Nephron progenitor cell (in vitro differentiated cells): ENCODE data around the gene NTN1.
A peak's percentile ranks its signal among the peaks of the same experiment; 100 is the strongest.

Source experiments
- DNase-seq: peaks from one replicate; pipeline ENCODE4 v3.0.0; 2021
- H3K27ac Mint-ChIP-seq: 2 replicates; pipeline ENCODE4 v1.8.0; 2021; ENCODE audit warnings: mild to moderate bottlenecking, moderate library complexity, mixed read lengths
- H3K27me3 Mint-ChIP-seq: 2 replicates; pipeline ENCODE4 v1.8.0; 2021; ENCODE audit warnings: mild to moderate bottlenecking, low read depth, mixed read lengths; ENCODE audit not compliant: poor library complexity
- H3K36me3 Mint-ChIP-seq: 2 replicates; pipeline ENCODE4 v1.8.0; 2021; ENCODE audit warnings: low read depth, mixed read lengths
- H3K4me1 Mint-ChIP-seq: 2 replicates; pipeline ENCODE4 v1.8.0; 2021; ENCODE audit warnings: mixed read lengths
- H3K4me3 Mint-ChIP-seq: 2 replicates; pipeline ENCODE4 v1.8.0; 2021; ENCODE audit warnings: mild to moderate bottlenecking, moderate library complexity, mixed read lengths
- H3K9me3 Mint-ChIP-seq: 2 replicates; pipeline ENCODE4 v1.8.0; 2021; ENCODE audit warnings: mild to moderate bottlenecking, moderate library complexity, mixed read lengths
- CTCF ChIP-seq: fragments of 200-600 bp; sonication (generic); IDR thresholded peaks from 2 replicates; pipeline ENCODE4 v1.5.0; 2021; ENCODE audit warnings: antibody characterized with exemption

The NTN1 gene

GRCh38 chr17:9169116-9169515 lies 147.8 kb downstream of the NTN1 start:
- peaks cover 73% of the 10 kb centered on the region for H3K36me3 Mint-ChIP-seq
- TF ChIP-seq CTCF = no peak
- no peaks in the 10 kb centered on the region for H3K27me3 Mint-ChIP-seq
- H3K9me3 Mint-ChIP-seq = peaks cover 17% of the 10 kb centered on the region
- peaks cover 18% of the 10 kb centered on the region for H3K4me1 Mint-ChIP-seq
- no peak overlapping the region for H3K4me3 Mint-ChIP-seq
- no peak overlapping the region for H3K27ac Mint-ChIP-seq
- DNase-seq = no peak

GRCh38 chr17:9170336-9170735 lies 149.0 kb downstream of the NTN1 start:
- peaks cover 21% of the 10 kb centered on the region for H3K9me3 Mint-ChIP-seq
- no peak overlapping the region for H3K27ac Mint-ChIP-seq
- TF ChIP-seq CTCF = no peak
- no peak overlapping the region for H3K4me3 Mint-ChIP-seq
- H3K27me3 Mint-ChIP-seq = no peaks in the 10 kb centered on the region
- DNase-seq = no peak
- H3K4me1 Mint-ChIP-seq = peaks cover 18% of the 10 kb centered on the region
- H3K36me3 Mint-ChIP-seq = peaks cover 69% of the 10 kb centered on the region

GRCh38 chr17:9170853-9171252 lies 149.5 kb downstream of the NTN1 start:
- no peak for TF ChIP-seq CTCF
- Mint-ChIP-seq H3K4me1 (peaks cover 22% of the 10 kb centered on the region), H3K27me3 (no peaks in the 10 kb centered on the region), H3K36me3 (peaks cover 69% of the 10 kb centered on the region), H3K9me3 (peaks cover 21% of the 10 kb centered on the region), H3K4me3 (no peak overlapping the region), H3K27ac (peak overlapping the region; percentile 68)
- DNase-seq = no peak

- TF ChIP-seq CTCF = no peak
- Mint-ChIP-seq H3K27ac (no peak overlapping the region), H3K27me3 (no peaks in the 10 kb centered on the region), H3K36me3 (peaks cover 55% of the 10 kb centered on the region), H3K4me3 (no peak overlapping the region), H3K9me3 (peaks cover 11% of the 10 kb centered on the region), H3K4me1 (peaks cover 43% of the 10 kb centered on the region)
- DNase-seq = no peak
These were observed 152.2 kb downstream of the NTN1 start for GRCh38 chr17:9173386-9173983.

- H3K36me3 Mint-ChIP-seq = peaks cover 55% of the 10 kb centered on the region
- H3K4me1 Mint-ChIP-seq = peaks cover 52% of the 10 kb centered on the region
- no peak overlapping the region for H3K4me3 Mint-ChIP-seq
- no peak for TF ChIP-seq CTCF
- no peak for DNase-seq
- H3K27me3 Mint-ChIP-seq = peaks cover 3% of the 10 kb centered on the region
- H3K9me3 Mint-ChIP-seq = peaks cover 11% of the 10 kb centered on the region
- H3K27ac Mint-ChIP-seq = no peak overlapping the region
These were observed 153.0 kb downstream of the NTN1 start for GRCh38 chr17:9174312-9174711.

GRCh38 chr17:9174779-9175574 lies 153.7 kb downstream of the NTN1 start:
- DNase-seq = no peak
- no peak for TF ChIP-seq CTCF
- peaks cover 54% of the 10 kb centered on the region for H3K36me3 Mint-ChIP-seq
- H3K4me3 Mint-ChIP-seq = no peak overlapping the region
- H3K9me3 Mint-ChIP-seq = peaks cover 11% of the 10 kb centered on the region
- no peak overlapping the region for H3K27ac Mint-ChIP-seq
- H3K27me3 Mint-ChIP-seq = peaks cover 3% of the 10 kb centered on the region
- peaks cover 54% of the 10 kb centered on the region for H3K4me1 Mint-ChIP-seq
